ENCODE data around the gene PIK3CD. TPM values are rescaled to one million over a fixed set of nuclear protein-coding genes. Genes with fewer than 3 reads are reported as not detected.

Gene PIK3CD
- 16.1 and 16.7 TPM in 2 replicates for total RNA-seq (2014; rRNA removed; shearing (Covaris generic))

DNA sequence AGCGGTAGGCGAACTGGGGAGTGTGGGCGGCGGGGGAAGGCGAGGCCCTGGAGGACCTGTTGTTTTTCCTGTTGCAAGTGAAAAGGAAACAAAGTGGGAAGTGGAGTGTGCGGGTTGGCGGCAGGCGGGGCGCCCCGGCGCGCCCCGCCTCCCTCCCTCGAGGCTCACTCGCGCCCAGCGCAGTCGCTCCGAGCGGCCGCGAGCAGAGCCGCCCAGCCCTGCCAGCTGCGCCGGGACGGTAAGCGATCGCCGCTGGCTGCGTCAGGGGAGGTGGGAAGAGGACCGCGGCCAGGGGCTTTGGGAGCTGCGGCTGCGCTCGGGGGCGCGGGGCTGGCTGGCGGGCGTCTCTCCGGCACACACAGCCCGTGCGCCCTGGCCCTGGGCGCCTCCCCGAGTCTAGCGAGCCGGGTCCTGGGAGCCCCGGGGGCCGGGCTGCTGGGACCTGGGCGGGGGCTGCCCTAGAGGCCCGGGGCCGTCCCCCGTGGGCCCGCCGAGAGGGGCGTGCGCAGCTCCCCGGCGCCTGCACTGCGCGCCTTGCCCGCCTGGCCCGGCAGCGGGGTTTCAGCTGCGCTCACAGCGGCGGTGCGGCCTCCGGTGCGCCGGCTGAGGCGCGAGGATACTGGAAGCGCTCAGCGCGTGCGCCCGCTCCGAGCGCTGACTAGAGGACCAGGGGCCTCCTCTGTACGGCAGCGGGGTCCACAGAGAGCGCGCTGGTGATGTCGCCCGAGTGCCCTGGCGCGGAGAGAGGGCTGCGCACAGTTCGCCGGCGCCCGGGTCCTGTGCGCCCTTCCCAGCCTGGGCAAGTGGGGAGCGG, at the start of gene PIK3CD:
TSS of gene PIK3CD (plus strand) at position 167 of the 814 bp plus-strand sequence. CDS start 58,725 bp downstream, outside the sequence.
- DNase-seq (ENCODE audit: low read depth): peak; percentile 37

DNA sequence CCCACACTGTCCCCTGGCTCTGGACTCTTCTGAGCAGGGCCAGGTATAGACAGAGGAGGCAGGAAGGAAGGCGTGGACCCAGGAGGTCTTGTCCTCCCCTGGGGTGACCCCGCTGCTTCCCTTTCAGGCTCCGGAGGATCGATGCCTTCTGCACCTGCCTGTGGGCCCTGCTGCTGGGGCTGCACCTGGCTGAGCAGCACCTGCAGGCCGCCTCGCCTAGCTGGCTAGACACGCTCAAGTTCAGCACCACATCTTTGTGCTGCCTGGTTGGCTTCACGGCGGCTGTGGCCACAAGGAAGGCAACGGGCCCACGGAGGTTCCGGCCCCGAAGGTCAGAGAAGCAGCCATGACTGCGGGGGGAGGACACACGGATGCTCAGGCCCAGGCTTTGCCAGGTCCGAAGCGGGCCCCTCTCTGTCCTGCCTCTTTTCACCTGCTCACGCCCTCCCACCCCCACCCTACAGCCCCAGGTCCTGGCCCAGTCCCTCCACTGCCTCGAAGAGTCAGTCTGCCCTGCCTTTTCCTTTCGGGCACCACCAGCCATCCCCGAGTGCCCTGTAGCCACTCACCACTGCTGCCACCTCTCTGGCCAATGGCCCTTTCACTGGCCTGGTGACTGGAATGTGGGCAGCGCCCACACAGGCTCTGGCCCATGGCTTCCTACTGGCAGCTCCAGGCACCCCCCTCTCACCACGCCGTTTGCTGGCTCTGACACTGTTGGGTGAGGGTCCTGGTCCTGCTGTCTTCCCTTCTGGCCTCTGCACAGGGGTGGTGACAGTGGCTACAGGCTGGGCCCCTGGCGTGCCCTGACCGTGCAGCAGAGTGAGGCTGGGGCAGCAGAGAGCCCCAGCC, 49.4 kb upstream of the PIK3CD start:
- no peak for DNase-seq (ENCODE audit: low read depth)

DNA sequence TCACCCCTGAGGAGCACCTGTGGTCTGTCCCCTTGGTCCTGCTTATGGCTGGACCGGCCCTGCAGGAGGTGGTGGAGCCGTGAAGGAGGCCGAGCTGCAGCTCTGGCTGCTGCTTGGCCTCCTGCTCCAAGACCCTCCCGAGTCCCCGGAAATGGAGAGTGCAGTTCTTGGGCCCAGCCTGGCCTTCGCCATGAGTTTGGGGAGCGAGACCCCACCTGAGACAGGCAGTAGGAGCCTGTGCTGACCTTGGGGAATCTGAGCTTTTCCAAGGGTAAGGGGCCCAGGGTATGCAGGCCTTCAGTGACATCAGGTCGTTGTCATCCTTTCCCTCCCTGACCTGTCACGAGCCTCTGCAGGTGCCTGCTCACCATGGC, 48.8 kb upstream of the PIK3CD start:
- no peak for DNase-seq (ENCODE audit: low read depth)

DNA sequence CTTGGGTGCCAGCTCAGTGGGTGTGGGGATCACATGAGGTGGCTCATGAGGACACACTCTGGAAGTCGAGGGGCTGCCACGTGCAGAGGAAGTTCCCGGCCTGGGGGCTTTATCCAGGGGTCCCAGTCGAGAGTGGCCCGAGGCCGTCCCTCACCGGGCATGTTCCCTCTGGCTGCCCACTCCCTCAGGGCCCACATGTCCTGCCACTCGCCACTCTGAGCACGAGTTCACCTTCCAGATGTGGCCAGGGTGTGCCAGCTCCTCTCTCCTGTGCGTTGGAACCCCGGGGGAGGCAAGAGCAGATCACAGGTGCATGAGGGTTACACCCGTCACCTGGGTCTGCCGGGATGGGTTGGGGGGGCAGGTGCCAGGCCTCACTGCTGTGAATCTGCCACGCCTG, 48.2 kb upstream of the PIK3CD start:
- DNase-seq (ENCODE audit: low read depth): no peak

DNA sequence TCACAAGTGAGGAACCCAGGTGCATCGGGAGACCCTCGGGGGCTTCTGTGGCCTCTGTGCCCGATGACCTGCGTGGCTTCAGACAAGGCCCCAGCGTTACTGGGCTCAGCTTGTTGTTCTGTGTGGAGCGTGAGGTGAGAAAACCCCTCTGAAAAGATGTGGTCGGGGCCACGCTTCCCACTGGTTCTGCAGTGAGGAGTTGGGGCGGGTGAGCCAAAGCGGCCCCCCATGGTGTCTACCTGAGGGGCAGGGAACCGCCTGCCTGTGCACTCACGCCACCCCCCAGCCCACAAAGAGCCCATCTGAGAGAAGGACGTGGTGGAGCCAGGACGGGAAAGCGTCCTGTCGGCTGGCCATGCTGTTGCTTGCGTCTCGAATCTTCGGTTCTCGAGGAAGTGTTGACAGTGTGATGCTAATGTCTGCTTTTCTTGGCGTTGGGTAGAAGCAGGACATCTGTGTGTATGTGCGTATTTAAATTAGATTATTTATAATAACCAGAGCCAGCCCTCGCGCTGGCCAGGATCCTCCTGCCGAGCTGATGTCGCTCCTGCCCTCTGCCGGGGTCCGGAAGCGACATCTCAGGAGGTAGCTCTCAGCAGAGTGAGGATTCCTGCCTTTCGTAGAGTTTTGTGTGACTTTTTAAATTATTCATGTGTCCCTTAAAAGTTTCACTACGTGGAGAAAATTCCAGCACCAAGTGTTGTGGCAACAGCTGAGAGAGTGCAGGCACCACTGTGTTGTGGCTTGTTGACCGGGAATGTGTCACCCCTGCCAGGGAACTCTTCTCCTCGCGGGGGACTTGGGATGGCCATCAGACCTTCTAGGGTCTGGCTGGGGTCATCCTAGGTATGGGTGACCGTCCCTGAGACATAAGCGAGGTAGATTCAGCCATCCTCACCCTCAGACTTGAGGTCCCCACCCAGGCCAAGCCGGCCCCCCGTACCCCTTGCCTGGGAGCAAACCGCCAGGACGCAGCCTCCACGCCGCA, 47.5 kb upstream of the PIK3CD start:
- DNase-seq (ENCODE audit: low read depth): no peak

DNA sequence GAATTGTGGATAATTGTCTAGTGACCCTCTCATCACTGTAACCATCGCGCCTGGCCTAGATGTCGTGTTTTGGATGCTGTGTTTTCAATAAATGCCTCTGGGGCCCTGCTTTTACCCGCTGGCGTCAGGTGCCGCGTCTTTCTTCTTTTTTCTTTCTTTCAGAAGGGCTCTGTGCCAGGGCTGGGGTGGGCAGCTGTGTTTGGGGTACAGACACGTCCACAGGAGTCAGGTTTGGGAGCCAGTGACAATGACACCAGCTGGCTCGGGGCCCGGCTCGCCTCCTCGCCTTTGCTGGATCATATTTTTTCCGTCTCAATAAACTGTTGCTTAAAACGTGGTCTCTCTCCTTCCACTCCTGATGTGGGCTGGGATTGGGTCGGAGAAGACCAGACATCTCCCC, 46.7 kb upstream of the PIK3CD start:
- no peak for DNase-seq (ENCODE audit: low read depth)

DNA sequence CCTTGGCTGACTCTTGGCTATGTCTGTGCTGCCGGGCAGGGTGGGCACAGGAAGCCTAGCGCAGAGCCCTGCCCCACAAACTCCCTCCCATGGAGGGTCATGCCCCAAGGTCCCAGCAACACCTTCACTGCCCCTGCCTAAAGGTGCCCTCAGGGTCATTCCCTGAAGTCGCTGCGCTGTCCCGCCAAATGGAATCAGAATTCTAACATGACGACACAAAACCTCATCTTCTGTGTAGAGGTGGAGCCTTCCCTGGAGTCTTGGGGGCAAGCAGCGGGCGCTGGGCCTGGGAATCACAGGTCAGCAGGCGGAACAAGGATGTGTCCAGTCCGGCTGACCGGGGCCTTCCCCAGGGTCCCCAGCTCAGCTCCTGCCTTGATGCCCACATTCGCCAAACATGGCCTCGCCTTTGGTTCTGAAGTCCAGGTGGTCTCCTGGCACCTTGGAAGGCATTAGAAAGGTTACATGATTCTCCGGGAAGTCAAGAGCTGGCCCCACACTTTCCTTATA, 45.5 kb upstream of the PIK3CD start:
- DNase-seq (ENCODE audit: low read depth): no peak

DNA sequence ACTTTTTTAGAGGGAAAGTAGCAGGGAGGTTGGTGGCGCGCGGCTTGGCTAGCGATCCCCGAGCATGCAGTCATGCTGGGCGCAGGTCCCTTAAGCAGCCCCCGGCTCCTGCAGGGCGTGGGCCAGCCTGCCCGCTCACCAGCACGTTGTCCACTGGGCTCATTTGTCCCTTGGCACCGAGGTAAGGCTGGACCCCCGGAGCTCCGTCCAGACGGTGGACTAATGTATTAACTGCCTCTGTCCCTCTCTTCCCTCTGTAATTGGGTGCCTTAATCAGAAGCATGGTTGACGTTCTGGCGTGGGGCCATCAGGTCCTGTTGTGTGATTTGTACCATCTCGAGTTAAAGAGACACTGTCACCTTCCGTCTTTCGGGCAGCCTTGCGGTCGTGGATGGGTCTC, 45.1 kb upstream of the PIK3CD start:
- DNase-seq (ENCODE audit: low read depth): no peak

DNA sequence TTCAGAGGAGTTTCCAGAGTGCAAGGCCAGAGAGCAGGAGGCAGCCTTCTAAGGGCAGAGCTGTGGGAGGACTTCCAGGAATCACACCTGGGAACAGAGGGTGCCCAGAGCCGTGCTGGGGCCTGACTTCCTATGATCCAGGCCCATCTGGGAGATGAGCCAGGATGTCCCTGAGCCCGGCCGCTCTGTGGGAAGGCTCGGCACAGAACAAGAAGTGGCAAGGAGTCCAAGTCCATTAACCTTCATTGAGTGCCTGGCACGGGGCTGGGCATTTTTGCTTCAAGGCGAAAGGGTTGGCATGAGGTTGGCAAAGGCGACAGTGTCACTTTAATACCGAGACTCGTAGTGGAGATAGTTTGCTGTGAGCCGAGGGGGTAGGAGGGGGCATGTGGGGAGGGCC, 44.6 kb upstream of the PIK3CD start:
- no peak for DNase-seq (ENCODE audit: low read depth)

DNA sequence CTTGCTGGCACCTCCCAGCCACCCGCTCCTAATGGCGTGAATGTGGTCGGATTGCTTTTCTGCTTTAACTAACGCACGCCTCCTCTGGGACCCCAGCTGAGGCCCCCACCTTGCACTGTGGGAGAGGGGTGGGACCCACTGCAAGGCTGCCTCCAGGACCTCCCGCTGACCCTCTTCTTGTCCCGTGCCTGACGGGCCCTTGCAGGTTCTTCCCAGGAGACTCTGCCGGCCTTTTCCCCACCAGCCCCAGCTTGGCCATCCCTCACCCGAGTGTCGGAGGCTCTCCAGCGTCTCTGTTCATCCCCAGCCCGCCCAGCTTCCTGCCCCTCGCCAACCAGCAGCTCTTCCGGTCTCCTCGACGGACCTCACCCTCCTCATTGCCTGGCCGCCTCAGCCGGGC, 44.2 kb upstream of the PIK3CD start:
- no peak for DNase-seq (ENCODE audit: low read depth)

DNA sequence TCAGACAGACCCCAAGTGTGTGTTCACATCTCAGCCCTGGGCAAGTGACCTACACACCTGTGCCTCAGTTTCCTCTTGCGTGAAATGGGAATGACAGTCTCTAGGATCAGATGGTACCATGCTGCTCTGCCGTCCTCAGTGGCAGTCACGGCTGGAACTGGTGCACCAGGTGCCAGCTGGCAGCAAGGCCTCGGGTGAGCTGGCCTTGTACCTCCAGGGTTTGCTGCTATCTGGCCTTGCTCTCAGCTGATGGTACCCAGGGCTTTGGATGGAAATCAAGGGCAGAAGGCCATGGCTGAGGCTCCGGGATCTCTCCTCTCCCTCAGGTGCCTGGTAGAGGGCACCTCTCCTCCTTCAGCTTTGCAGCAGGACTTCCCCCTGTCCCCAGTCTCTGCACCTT, 41.5 kb upstream of the PIK3CD start:
- DNase-seq (ENCODE audit: low read depth): no peak

DNA sequence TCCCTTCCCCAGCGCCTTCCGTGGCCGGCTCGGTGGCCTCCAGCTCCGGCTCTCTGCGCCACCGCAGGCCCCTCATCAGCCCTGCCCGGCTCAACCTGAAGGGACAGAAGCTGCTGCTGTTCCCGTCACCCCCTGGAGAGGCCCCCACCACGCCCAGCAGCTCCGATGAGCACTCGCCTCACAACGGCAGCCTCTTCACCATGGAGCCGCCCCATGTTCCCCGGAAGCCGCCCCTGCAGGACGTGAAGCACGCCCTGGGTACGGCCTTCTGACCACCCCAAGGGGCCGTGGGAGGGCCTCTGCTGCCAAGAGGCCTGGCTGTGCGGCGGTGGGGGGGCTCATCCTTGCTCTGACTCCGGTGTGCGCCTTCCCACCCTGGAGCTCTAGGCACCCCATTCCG, 41.0 kb upstream of the PIK3CD start:
- no peak for DNase-seq (ENCODE audit: low read depth)

DNA sequence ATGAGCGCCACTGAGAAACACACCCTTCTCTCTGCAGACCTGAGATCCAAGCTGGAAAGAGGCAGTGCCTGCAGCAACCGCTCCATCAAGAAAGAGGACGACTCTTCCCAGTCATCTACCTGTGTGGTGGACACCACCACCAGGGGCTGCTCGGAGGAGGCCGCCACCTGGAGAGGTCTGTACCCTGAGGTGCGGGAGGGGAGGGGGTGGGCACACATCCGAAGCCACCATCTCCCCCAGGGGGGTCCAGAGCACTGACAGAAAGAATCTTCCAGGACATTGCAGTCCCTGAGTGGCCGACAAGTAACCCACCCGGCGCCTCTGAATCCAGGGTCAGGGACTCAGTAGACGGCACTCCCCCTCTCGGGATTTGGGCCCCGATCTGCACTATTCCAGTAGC, 39.8 kb upstream of the PIK3CD start:
- no peak for DNase-seq (ENCODE audit: low read depth)

DNA sequence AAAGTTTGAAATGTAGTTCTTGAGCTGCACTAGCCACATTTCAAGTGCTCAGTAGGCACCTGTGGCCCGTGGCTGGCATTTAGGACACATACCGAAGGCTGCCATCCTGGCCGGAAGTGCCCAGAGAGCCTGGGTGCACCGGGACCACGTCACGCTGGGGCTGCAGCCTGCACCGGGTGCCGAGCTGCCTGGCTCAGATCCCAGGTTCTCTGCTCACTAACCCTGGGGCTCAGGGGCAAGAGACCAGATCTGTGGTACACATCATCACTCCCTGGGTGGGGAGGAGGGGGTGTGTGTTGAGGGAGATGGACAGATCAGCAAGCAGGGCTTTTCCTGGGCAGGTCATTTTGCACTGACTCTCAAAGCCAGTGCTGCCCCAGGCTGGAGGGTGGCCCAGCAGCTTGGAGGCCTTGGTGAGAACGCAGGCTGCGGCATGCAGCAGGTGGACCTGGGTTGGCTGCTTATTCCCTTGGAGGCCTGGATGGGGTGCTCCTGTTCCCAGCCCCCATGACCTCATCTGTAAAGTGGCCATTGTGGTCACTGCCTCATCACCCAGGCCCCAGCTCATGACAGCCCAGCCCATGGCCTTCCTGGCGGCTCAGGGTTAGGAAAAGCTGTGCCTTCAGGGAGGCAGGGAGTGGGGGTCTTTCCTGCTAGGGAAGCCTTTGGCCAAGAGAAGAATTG, 39.2 kb upstream of the PIK3CD start:
- no peak for DNase-seq (ENCODE audit: low read depth)

DNA sequence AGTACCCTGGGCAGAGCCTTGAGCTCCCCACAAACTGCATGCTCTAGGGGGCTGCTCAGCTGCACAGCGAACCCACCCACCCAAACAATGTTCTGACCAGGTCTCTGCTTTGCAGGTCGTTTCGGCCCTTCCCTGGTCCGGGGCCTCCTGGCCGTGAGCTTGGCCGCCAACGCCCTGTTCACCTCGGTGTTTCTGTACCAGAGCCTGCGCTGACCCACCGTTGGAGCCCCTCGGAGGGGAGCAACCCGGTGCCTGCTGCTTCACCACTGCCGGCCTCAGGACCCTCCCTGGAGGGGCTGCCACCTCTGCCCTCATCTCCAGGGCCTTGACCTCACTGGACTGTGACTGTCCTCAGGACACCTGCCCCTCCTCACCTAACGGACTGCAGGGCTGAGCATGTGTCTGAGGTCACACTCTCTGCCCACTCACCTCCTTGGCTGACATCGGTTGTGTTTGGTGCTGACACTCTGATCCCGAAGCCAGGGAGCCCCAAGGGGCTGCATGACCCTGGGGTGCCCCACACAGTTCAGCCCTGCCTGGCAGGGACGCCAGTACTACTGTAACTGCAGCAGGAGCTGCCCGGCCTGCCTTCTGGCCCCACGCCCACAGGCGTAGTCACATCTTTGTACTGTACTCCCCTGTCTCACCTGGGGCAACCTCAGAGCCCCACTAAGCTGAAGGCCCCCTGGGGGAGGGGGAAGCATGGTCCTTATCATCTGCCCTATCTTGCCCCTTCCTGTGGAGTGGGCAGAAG, 38.5 kb upstream of the PIK3CD start:
- DNase-seq (ENCODE audit: low read depth): no peak

DNA sequence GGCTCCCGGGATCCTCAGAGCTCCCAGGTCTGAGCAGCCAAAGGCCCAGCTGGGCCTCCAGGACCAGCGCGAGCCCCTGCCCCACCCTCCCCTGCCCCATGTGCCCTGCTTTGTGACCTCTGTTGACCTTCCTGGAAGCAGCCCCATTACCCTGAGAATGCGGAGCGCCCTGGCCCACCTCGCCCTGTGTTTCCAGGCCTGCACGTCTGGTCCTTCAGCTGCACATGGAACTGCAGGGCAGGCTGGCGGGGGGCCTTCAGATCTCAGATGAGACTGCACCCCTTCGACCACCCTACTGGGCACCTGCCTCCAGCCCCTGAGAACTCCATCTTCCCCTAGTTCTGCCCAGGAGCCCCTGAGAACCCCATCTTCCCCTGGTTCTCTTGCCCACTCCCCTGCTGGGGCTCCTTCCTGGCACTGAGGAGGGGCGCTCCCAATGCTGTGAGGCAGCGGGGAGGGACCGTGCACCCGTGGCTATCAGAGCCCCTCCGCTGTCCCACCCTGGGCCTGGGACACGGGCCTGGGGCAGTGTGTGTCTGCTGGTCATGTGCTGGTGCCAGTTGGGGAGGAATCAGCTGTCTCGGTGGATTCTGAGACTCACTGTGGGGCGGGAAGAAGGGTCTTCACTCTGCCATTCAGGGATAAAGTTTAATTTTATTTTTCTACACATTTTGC, 37.8 kb upstream of the PIK3CD start:
- no peak for DNase-seq (ENCODE audit: low read depth)

DNA sequence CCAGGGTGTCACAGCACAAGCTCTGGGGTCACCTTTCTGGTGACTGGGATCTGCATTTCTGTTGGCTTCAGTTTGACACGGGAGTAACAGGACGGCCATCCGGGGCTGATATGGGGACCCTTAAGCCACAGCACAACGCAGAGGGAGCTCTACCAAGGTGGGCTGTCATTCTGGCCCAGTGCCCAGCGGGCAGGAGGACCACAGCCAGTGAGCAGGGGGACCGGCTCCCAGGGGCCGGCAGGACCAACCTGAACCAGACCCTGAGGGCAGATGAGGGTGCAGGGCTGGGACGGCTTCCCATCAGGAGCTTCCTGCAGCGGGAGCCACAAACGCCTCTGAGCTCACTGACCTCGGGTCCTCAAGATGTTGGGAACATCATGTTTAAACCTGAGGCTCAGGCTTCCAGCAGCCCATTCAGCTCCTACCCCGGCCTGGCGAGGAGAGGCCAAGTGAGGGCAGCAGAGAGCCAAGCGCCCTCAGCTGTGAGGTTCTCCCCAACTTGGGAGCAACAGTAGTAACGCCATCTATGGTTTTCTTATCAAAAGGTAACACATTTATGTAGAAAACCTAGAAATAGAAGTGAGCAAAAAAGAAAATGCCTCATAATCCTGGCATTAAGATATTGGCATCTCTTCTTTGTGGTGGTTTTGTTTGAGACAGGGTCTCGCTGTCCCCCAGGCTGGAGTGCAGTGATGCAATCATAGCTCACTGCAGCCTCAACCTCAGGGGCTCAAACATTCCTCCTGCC, 36.0 kb upstream of the PIK3CD start:
- peak; percentile 39 for DNase-seq (ENCODE audit: low read depth)

DNA sequence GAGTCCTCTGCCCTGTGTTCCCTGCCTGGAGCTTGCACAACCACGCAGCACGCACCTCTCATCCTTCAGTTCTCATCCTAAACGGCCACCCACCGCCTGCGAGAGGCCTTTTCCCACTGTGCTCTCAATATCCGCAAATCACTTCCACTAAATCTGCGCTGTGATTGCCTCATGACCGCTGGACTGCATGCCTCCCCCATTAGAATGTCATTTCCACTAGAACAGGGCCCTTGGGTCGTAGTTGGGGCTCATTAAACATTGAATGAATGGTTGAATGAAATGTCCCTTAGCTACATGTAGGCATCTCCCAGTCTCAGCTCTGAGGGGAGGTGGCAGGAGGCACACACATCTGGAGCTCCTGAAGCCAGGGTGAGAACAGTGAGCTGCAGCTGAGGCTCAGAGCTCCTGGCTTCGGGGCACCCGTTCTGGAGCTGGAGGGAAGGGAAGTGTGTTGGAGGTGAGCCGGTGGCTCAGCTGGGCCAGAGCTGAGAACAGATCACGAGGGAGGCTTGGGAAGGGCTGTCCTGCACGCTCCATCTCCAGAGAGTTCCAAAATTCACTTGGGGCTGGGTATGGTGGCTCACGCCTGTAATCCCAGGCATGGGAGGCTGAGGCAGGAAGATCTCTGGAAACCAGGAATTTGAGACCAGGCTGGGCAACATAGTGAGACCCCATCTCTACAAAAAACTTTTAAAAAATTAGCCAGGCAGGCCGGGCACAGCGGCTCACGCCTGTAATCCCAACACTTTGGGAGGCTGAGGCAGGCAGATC, 32.4 kb upstream of the PIK3CD start:
- DNase-seq (ENCODE audit: low read depth): no peak
